Measurements from ENCODE around the gene NDUFS7.

DNA sequence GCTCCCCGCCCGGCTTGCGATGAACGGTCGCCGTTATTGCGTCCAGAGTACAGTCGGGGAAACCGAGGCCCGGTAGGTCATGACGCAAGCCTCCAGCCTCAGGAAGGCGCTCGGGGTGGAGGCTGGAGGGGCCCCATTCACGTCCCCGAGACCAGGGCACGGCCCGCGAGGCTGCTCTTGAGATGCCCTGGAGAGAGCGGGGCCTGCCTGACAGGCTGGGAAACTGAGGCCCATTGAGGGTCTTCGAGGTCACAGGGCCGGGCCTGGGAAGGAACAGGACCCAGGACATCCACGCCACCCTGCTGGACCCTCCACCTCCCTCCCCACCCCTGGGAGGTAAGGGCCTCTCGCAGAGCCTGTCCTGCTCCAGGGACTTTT is 367 bp downstream of the NDUFS7 start:
- TF ChIP-seq, protein P1, sequence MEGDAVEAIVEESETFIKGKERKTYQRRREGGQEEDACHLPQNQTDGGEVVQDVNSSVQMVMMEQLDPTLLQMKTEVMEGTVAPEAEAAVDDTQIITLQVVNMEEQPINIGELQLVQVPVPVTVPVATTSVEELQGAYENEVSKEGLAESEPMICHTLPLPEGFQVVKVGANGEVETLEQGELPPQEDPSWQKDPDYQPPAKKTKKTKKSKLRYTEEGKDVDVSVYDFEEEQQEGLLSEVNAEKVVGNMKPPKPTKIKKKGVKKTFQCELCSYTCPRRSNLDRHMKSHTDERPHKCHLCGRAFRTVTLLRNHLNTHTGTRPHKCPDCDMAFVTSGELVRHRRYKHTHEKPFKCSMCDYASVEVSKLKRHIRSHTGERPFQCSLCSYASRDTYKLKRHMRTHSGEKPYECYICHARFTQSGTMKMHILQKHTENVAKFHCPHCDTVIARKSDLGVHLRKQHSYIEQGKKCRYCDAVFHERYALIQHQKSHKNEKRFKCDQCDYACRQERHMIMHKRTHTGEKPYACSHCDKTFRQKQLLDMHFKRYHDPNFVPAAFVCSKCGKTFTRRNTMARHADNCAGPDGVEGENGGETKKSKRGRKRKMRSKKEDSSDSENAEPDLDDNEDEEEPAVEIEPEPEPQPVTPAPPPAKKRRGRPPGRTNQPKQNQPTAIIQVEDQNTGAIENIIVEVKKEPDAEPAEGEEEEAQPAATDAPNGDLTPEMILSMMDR (conservative IDR thresholded peaks at IDR 0.05; ENCODE audit: low read length) = no peak
- TF ChIP-seq EZH2phosphoT487 (IDR thresholded peaks at IDR 0.05; ENCODE audit: borderline replicate concordance, low read depth, low read length) = no peak
